Measurements from ENCODE around the gene DLX5.

DLX5 gene

GRCh38 chr7:97006816-97007582 is 17.6 kb downstream of the DLX5 start:
- no peak for DNase-seq (ENCODE audit: low read depth)
- H3K4me3 ChIP-seq (ENCODE audit: low read depth, low read length): no peak overlapping the region

- no peak for DNase-seq (ENCODE audit: low read depth)
- peak overlapping the region; percentile 43 for H3K4me3 ChIP-seq (ENCODE audit: low read depth, low read length)
Observed at GRCh38 chr7:97006055-97006815, 18.4 kb downstream of the DLX5 start.

DNA sequence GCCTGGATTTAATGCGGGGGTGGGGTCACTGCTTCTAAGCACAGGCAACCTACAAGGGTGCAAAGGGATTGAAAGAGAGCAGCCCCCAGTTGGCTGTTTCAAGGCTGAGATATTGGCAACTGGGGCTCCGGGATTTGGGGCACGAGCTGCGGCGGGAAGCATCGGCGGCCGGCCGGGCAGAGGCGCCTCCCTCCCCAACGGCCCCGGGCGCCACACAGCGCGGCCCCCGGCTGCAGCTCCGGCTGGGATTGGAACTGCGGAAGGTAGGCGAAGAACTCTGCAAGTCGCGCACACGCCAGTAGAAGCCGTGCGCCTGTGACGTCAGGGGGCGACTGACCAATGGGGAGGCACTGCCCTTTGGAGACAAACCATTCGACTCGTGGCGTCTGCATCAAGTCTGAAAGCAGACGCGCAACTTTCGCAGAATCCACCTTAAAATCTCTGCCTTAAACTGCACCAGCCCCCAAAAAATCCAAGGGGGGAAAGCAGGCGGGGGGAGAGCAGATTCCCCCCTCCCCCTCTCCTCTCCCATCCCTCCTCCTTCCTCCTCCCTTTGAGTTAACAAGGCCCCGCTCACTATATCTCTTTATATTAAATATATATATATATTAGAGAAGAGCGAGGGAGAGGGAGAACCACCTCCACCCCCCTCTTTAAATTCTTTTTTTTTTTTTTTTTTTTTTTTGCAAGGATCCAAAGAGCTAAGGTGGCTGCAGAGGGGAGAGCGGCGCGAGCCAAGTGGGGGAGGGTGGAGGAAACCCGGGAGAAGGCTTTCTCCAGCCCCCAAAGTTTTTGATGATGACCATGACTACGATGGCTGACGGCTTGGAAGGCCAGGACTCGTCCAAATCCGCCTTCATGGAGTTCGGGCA is 19.2 kb downstream of the DLX5 start, which contains the start of gene DLX6:
DLX6 (plus strand) TSS at position 371 of the 872 bp plus-strand sequence; CDS start at position 796, 425 bp downstream.
- peak within 1 kb of the TSS; percentile 43 for H3K4me3 ChIP-seq (ENCODE audit: low read depth, low read length)

GRCh38 chr7:97004247-97005182 is 20.1 kb downstream of the DLX5 start:
- peak overlapping the region; percentile 43 for H3K4me3 ChIP-seq (ENCODE audit: low read depth, low read length)
- no peak for DNase-seq (ENCODE audit: low read depth)

More for the DNA sequence above, 19.2 kb downstream of the DLX5 start, which contains the start of gene DLX6:
- DNase-seq (ENCODE audit: low read depth): no peak

- no peak overlapping the region for H3K4me3 ChIP-seq (ENCODE audit: low read depth, low read length)
- no peak for DNase-seq (ENCODE audit: low read depth)
Observed at GRCh38 chr7:97003262-97004246, 21.1 kb downstream of the DLX5 start.

GRCh38 chr7:97002555-97003261 is 21.9 kb downstream of the DLX5 start:
- no peak for DNase-seq (ENCODE audit: low read depth)
- no peak overlapping the region for H3K4me3 ChIP-seq (ENCODE audit: low read depth, low read length)

DNA sequence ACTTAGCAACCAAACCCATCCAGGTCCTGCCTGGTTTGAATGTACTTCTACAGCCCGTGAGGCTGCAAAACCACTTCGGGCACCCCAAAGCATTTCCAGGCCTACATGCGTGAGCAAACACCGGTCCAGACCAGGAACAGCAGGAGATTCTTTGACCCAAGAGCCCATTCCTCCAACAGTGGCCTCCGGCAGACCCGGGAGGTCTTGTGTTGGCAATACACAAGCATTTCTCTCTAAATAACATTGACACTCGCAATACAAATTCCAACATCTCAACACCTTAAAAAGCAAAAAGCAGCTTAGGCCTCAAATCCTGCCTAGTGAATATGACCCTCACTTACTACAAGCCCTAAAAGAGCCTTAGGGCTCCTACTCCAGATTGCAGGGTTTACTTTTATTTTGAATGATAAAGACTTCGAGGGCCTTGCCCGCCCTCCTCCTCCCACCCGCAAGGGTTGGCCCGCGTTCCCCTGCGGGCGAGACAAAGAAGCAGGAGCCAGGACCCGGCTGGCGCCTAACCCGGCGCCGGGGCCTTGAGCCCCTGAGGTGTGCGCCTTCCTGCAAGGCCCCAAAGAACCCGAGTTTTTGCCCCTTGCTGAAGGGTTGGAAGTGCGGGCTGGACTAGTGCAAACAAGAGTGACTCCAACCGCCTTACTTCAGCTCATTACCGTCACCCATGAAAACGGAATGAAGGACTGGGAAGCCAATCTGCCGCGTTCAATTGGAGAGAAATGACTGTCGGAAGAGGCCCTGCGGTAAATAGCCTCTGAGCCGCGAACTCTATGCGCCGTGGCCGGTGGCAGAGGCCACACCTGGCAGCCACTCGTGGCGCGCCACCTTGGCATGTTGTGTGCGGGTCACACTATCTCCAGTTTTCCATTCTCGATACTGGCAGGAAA is 22.7 kb downstream of the DLX5 start:
- DNase-seq (ENCODE audit: low read depth): no peak

DNA sequence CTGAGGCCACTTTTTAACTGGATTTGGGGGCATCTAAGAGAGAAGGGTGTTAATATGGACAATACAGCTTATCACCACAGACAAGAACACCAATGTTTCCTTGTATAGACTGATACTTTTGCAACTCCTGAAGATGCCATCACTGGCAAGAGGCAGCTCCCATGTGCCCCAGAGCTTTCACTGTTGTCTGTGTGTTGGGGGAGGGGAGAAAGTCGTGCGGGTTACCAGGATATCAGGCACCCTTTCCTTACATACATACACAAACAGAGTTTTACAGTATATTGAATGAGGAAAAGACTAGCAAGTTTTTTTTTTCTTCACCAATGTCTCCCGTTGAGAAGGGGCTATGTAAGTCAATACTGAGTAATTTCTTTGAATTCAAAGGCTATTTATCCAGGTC is 23.4 kb downstream of the DLX5 start:
- no peak for DNase-seq (ENCODE audit: low read depth)
- no peak overlapping the region for H3K4me3 ChIP-seq (ENCODE audit: low read depth, low read length)

More for the DNA sequence above, 22.7 kb downstream of the DLX5 start:
- no peak overlapping the region for H3K4me3 ChIP-seq (ENCODE audit: low read depth, low read length)

DNA sequence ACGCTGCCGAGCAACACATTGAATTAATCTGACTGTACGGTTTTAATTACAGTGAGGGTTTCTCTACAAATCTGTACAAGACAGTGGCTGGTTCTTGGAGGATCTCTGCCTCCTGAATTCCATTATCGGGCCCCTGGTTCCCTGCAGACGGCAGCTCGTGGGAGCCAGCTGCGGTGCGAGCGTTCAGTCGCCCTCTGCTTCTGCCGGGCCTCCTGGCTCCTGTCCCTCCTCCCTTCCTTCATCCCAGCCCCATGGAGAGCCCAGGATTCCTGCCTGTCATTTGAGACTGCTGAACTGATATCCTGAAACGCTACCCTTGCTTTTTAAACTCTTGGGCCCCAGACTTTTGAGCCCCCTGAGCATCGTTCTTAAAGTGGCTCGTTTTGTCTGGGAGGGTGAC is 25.9 kb downstream of the DLX5 start:
- no peak overlapping the region for H3K4me3 ChIP-seq (ENCODE audit: low read depth, low read length)
- DNase-seq (ENCODE audit: low read depth): no peak

DNA sequence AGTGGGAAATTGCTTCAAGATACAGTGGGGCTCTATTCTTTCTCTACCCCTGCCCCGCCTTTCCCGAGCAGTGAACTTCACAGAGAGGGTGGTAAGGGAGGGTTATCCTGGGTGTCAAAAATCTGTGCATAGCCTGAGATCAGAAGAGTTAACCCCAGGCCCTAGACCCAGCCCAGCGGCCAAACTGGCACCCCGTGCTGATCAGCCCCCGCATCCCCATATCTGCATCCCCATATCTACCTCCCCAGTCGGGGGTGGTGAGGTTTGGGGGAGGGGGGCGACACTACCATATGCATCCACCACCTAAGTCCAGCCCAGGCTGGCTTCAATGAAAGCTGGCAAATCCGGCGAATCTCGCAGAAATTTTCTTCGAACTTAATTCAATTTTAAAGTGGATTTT is 26.3 kb downstream of the DLX5 start:
- no peak overlapping the region for H3K4me3 ChIP-seq (ENCODE audit: low read depth, low read length)
- DNase-seq (ENCODE audit: low read depth): no peak

- H3K4me3 ChIP-seq (ENCODE audit: low read depth, low read length): no peak overlapping the region
- no peak for DNase-seq (ENCODE audit: low read depth)
Observed at GRCh38 chr7:96997512-96998032, 27.1 kb downstream of the DLX5 start.

DNA sequence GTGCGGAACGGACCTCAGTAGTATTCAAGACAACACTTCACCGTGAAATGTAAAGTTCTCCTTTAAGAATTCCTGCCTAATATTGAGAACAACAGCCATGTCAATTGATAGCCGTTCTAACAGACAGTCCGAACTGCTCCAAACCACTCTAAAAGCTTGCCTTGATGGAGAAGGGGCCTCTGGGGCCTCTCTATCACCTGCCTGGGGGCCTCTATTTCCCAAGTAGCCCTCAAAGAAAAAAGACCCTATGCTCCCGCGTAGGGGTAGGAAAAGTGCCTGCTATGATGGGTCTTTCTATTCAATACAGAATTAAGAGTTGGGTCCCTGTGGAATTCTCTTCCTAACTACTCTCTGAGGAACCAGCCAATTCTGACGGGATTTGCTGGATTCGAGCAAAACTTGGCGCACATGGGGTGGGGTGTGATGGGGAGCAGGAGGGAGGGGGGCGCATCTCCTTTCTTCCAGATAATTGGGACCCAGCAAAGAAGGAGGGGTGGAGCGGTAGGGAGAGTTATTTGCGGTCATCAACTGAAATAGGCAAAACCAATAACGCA is 27.6 kb downstream of the DLX5 start:
- no peak overlapping the region for H3K4me3 ChIP-seq (ENCODE audit: low read depth, low read length)
- no peak for DNase-seq (ENCODE audit: low read depth)

GRCh38 chr7:96996111-96996957 is 28.3 kb downstream of the DLX5 start:
- no peak for DNase-seq (ENCODE audit: low read depth)

DNA sequence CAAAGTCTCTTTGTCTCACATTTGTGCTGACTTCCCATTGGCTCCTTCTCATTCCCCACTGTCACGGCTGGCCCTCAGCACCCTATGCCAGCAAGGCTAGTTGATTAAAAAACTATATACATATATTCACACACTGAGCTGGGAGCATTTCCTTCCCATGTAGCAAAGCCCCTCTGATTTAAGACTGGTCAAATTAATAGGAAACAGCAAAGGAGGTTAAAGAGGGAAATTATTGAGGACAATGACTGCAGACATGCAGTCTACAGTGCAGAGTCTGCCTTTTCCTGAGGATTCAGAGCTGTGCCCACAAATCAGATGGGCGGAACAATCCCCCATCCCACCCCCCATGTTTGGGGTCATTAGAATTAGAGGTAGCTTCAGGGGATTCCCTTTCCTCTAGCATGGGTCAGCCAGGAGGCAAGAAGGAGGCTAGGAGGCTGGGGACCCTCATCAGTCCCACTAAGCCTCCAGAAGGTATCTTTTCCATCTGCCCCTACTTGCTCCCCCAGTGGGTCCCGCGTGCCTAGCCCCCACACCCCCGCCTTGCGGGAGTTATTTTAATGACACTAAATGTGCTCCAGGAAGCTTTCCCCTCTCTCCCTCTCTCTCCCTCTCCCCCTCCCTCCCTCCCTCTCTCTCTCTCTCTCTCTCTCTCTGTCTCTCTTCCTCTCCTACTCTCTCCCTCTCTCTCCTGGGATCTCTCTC is 29.1 kb downstream of the DLX5 start:
- no peak overlapping the region for H3K4me3 ChIP-seq (ENCODE audit: low read depth, low read length)
- no peak for DNase-seq (ENCODE audit: low read depth)

More at GRCh38 chr7:96996111-96996957, 28.3 kb downstream of the DLX5 start:
- no peak overlapping the region for H3K4me3 ChIP-seq (ENCODE audit: low read depth, low read length)

Measured in skeletal muscle cell (primary cell).